OCI-LY7 (cell line): ENCODE measurements around the gene GJA9. TPM values are rescaled to one million over a fixed set of nuclear protein-coding genes. Genes with fewer than 3 reads are reported as not detected.

Experiments
- BruUV-seq: library from RNA; stranded (reverse); fragments of 400-500 nt; replicated peaks from 2 replicates; lab custom pipeline; 2021; lab: Mats Ljungman, UMichigan
- CTCF ChIA-PET: fragments of 300-600 bp; sonication (Branson Sonifier 250); formaldehyde crosslinking; loops from one replicate; lab custom pipeline; 2022; ENCODE audit warnings: antibody characterized with exemption; ENCODE audit not compliant: unreplicated experiment; lab: Charles Lee
- POLR2A ChIA-PET: fragments of 300-600 bp; sonication (Branson Sonifier 250); formaldehyde crosslinking; loops from one replicate; lab custom pipeline; 2022; ENCODE audit warnings: antibody characterized with exemption; lab: Charles Lee
- DNase-seq: peaks from one replicate; pipeline ENCODE4 v3.0.0-alpha.2; 2015; ENCODE audit warnings: low spot score
- H2AFZ ChIP-seq: fragments of 200-600 bp; sonication (generic), shearing (Covaris generic); 2 replicates; pipeline ENCODE4 v1.6.1; 2014; ENCODE audit warnings: mild to moderate bottlenecking, antibody characterized with exemption, low read length, moderate library complexity
- H3K27ac ChIP-seq: fragments of 200-600 bp; sonication (generic); 2 replicates; pipeline ENCODE4 v1.5.1; 2014; ENCODE audit warnings: mixed run types, low read depth, mild to moderate bottlenecking, moderate library complexity, low read length, inconsistent platforms; ENCODE audit not compliant: poor library complexity, severe bottlenecking
- H3K36me3 ChIP-seq: fragments of 200-600 bp; sonication (generic); 2 replicates; pipeline ENCODE4 v1.6.1; 2014; ENCODE audit warnings: mild to moderate bottlenecking, antibody characterized with exemption, low read length, moderate library complexity, mixed read lengths; ENCODE audit not compliant: insufficient read depth
- H3K4me1 ChIP-seq: fragments of 200-600 bp; sonication (generic); 2 replicates; pipeline ENCODE4 v1.5.1; 2014; ENCODE audit warnings: mild to moderate bottlenecking, low read length; ENCODE audit not compliant: insufficient read depth, poor library complexity, severe bottlenecking
- H3K4me2 ChIP-seq: fragments of 200-600 bp; sonication (generic); 2 replicates; pipeline ENCODE4 v1.6.1; 2014; ENCODE audit warnings: mild to moderate bottlenecking, low read length
- H3K4me3 ChIP-seq: fragments of 200-600 bp; sonication (generic); 2 replicates; pipeline ENCODE4 v1.5.1; 2014; ENCODE audit warnings: mild to moderate bottlenecking, low read depth, low read length; ENCODE audit not compliant: poor library complexity, severe bottlenecking
- H3K79me2 ChIP-seq: fragments of 200-600 bp; sonication (generic); 2 replicates; pipeline ENCODE4 v1.6.1; 2016; ENCODE audit warnings: low read depth, mild to moderate bottlenecking, low read length, moderate library complexity, mixed read lengths; ENCODE audit not compliant: insufficient read depth
- H3K9me2 ChIP-seq: fragments of 200-600 bp; sonication (generic); 2 replicates; pipeline ENCODE4 v1.6.1; 2016; ENCODE audit warnings: mild to moderate bottlenecking, low read length, mixed read lengths; ENCODE audit not compliant: insufficient read depth
- H3K9me3 ChIP-seq: fragments of 200-600 bp; sonication (generic); 2 replicates; pipeline ENCODE4 v1.6.1; 2014; ENCODE audit warnings: mild to moderate bottlenecking, mixed run types, low read length, mixed read lengths
- H4K20me1 ChIP-seq: fragments of 200-600 bp; sonication (generic); 2 replicates; pipeline ENCODE4 v1.6.1; 2014; ENCODE audit warnings: mild to moderate bottlenecking, antibody characterized with exemption, low read length, moderate library complexity, mixed read lengths; ENCODE audit not compliant: insufficient read depth
- CTCF ChIP-seq: fragments of 200-600 bp; sonication (generic); conservative IDR thresholded peaks from 2 replicates; pipeline ENCODE4 v1.5.1; 2014; ENCODE audit warnings: mild to moderate bottlenecking, antibody characterized with exemption, low read length, moderate library complexity, mixed read lengths
- EZH2phosphoT487 ChIP-seq: fragments of 200-600 bp; sonication (generic); IDR thresholded peaks from 2 replicates; pipeline ENCODE4 v1.6.1; 2018; ENCODE audit warnings: low read depth, borderline replicate concordance, mild to moderate bottlenecking, mixed run types, antibody characterized with exemption, low read length, moderate library complexity, mixed read lengths
- intact Hi-C: fragments of 100-400 bp; cut with micrococcal nuclease; formaldehyde crosslinking; loops from one replicate; pipeline ENCODE4 v1.10.0; 2022; ENCODE audit not compliant: unreplicated experiment
- total RNA-seq, 2 experiments: library from RNA; depleted of rRNA in 1 of 2; stranded (reverse); fragments of >200 nt in 1 of 2; shearing (Covaris generic) in 1 of 2; gene quantifications; 2 replicates each; pipeline ENCODE4 v1.2.3, GENCODE V29; 2014 to 2022

The GJA9 gene
- total RNA-seq, 2 experiments from 2014 or later, result not detected

- intact Hi-C loops, result no loop called here
- ChIA-PET CTCF (no interaction called here), POLR2A (no interaction called here)
Observed at GRCh38 chr1:38885092-38885491, 3.7 kb upstream of the GJA9 start.

GRCh38 chr1:38875811-38876210, 5.6 kb downstream of the GJA9 start:
- Histone ChIP-seq H3K4me2 (no peak overlapping the region), H3K79me2 (peaks cover 9% of the 10 kb centered on the region), H3K36me3 (no peaks in the 10 kb centered on the region), H4K20me1 (no peaks in the 10 kb centered on the region), H2AFZ (no peak overlapping the region), H3K4me1 (peaks cover 19% of the 10 kb centered on the region), H3K9me3 (no peaks in the 10 kb centered on the region), H3K27ac (no peak overlapping the region), H3K4me3 (no peak overlapping the region), H3K9me2 (no peaks in the 10 kb centered on the region)
- ChIA-PET CTCF (no interaction called here), POLR2A (interaction anchor here (0.5 kb wide), 1 partner anchor 191 kb away, joined by 3 read pairs; no protein-coding TSS in a partner anchor)
- no TSS peak for BruUV-seq
- intact Hi-C loops, result no loop called here
- TF ChIP-seq CTCF (no peak), EZH2phosphoT487 (no peak)
- no peak for DNase-seq

More at GRCh38 chr1:38885092-38885491, 3.7 kb upstream of the GJA9 start:
- no peak for DNase-seq
- Histone ChIP-seq H3K79me2 (no peaks in the 10 kb centered on the region), H3K27ac (no peak overlapping the region), H3K9me2 (no peaks in the 10 kb centered on the region), H2AFZ (no peak overlapping the region), H3K9me3 (no peaks in the 10 kb centered on the region), H3K4me1 (no peaks in the 10 kb centered on the region), H4K20me1 (no peaks in the 10 kb centered on the region), H3K4me3 (no peak overlapping the region), H3K4me2 (no peak overlapping the region), H3K36me3 (no peaks in the 10 kb centered on the region)
- TF ChIP-seq EZH2phosphoT487 (no peak), CTCF (no peak)
- no TSS peak for BruUV-seq
